GM12874 (cell line): ENCODE data around the gene FAM163B.

Source experiments
- TF ChIP-seq, protein P1 (sequence below): IDR thresholded peaks from 2 replicates; pipeline ENCODE4 v1.5.1; 2011; ENCODE audit warnings: low read depth, mild to moderate bottlenecking, control low read depth, low read length, moderate library complexity; ENCODE audit not compliant: insufficient read depth

The FAM163B gene

DNA sequence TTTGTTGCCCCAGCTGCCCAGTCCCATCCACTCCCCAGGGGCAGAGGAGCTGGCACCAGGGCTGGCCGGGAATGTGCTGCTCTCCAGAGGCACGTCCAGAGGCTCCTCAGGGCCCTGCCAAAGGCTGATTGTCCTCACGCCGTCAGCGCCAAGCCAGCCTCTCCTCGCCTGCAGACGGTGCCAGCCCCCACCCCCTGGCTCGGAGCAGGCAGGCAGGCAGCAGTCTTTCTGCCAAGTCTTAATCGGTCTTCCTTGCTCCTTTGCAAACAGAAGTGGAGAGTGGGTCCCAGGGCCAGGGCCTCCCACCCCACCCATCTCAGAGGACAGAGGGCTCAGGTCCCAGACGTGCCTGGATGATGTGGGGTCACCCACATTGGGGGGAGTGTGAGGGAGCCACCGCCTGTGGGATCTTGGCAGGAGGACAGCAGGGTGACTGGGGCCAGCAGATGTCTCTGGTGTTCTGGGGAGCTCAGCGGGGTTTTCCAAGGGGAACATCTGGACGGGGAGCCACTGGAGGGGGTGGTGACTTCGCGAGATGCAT is 36.3 kb downstream of the FAM163B start:
- TF ChIP-seq, protein P1, sequence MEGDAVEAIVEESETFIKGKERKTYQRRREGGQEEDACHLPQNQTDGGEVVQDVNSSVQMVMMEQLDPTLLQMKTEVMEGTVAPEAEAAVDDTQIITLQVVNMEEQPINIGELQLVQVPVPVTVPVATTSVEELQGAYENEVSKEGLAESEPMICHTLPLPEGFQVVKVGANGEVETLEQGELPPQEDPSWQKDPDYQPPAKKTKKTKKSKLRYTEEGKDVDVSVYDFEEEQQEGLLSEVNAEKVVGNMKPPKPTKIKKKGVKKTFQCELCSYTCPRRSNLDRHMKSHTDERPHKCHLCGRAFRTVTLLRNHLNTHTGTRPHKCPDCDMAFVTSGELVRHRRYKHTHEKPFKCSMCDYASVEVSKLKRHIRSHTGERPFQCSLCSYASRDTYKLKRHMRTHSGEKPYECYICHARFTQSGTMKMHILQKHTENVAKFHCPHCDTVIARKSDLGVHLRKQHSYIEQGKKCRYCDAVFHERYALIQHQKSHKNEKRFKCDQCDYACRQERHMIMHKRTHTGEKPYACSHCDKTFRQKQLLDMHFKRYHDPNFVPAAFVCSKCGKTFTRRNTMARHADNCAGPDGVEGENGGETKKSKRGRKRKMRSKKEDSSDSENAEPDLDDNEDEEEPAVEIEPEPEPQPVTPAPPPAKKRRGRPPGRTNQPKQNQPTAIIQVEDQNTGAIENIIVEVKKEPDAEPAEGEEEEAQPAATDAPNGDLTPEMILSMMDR, result no peak

DNA sequence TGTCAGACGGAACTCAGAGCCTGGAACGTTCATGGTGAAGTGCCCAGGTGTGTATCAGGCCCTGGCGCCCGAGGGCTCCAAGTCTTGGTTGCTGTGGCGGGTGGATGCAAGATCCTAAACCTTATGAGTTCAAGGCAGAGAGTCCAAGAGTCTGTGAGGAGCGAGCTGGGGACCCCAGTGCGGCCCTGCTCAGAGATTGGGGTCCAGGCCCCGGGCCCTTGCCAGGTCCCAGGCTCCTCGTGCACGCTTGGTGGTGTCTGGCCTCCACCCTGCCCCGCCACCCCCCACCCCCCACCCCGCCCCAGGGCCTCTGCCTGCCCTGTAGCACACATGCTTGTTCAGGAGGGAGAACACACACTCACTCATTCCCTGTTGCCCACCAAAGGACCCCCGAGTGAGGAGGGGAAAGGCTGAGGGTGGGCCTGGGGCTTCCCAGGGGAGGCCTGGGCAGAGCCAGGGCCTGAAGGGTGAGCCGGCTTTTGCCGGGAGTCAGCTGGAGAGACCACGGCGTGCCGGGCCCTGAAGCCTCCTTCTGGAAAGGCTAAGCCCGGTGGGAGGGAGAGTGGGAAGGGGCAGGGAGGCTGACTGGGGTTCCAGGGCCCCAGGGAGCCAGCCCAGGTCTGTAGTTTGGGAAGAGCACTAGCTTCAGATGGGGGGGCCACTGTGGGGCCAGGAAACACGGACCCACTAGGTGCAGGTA is 37.1 kb downstream of the FAM163B start:
- TF ChIP-seq, protein P1, result no peak

DNA sequence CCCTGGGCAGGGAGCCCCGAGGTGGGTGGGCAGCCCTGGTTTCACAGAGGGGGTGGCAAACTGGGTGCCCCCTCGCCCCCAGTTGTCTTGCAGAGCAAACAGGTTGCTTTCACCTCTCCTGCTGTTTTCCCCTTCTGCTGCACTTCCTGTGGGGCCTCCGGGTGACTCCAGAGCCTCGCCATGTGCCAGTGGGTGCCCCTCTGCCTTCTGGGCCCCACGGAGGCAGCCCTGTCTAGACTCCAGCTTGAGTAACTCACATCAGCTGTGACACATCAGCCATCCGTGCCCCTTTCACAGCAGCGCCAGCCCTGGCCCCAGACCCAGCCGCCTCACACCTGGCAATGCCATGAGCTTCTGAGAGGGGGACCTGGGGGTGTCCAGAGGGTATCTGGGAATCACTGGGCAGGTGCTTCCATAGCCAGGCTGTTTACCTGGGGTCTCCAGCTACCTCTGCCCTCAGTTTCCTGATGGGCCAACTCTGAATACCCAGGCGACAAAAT is 37.7 kb downstream of the FAM163B start:
- TF ChIP-seq, protein P1, result no peak

DNA sequence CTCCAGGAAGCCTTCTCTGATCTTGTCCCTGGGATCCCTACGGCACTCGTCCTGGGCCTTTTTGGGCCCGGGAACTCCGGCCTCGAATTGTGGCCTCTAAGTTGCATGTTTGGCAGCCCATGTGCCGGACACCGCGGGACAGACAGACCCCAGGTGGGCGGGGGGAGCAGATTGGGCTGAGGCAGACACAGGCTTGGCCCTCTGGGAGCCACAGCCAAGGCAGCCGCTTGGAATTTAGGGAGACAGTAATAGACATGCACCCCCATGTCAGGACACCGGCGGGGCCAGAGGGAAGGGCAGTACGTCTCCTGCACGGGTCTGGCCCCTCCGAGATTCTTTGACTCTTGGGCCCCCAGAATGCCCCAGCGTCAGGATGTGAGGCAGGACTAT is 38.5 kb downstream of the FAM163B start:
- TF ChIP-seq, protein P1, result no peak

DNA sequence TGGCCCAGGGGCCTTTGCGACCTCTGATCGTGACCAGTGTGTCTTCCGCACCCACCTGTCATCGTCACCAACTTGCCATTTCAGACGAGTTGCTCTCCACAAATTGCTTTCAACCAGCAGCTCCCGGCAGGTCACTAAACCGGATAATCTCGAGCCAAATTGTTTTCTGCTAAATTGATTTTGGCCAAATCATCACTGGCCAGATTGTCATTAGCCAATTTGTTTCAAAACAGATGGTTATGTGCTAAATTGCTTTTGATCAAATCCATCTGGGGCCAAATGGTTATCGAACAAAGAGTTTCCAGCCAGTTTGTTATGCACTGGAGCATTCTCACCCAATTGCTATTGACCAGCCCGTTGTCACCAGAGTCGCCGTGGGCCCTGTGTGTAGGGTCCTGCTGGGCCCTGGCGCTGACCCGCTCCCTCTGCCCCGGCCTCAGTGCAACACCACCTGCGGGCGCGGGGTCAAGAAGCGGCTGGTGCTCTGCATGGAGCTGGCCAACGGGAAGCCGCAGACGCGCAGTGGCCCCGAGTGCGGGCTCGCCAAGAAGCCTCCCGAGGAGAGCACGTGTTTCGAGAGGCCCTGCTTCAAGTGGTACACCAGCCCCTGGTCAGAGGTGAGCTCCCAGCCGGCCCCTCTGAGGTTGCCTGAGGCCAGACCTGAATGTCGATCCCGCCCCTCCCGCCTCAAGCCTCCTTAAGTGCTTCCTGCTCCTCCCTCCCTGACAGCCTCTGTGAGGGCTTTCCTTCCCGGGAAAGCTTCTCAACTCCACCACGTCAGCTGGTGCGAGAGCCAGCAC is 39.1 kb downstream of the FAM163B start:
- TF ChIP-seq, protein P1, result no peak

DNA sequence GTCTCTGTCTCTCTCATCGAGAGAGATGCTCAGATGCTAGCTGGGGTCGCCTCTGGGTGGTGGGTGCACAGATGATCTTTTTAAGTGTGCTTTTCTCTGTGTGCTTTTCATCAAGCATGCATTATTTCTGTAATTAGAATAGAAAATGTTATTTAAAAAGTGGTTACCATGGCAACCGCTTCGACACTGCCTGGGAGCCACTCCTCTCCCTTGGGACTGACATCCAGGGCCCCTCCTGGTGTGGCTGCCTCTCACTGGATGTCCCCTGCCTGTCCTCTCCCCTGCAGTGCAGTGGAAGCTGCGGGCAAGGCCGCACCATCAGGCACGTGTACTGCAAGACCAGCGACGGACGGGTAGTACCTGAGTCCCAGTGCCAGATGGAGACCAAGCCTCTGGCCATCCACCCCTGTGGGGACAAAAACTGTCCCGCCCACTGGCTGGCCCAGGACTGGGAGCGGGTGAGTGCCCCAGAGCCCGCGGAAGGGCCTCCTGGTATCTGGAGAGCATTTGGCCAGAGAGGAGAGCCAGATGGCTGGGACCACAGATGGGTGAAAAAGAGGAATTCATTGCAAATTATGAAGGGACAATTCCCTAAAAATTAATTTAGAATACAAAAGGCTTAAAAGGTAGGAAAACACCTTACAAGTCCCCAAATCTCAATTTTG is 39.9 kb downstream of the FAM163B start:
- TF ChIP-seq, protein P1, result no peak

DNA sequence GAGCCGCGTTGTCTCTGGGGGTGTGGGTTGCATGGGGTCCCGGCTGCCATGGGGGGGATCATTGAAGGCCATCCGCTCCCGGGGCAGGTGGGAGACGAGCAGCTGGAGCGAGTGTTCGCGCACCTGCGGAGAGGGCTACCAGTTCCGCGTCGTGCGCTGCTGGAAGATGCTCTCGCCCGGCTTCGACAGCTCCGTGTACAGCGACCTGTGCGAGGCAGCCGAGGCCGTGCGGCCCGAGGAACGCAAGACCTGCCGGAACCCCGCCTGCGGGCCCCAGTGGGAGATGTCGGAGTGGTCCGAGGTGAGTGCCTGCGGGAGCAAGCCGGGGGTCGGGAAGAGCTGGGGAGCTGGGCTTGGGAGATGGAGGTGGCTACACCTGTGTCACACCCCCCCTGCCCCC is 41.0 kb downstream of the FAM163B start:
- TF ChIP-seq, protein P1, result no peak
